HG03175 (cell line): ENCODE results near the gene B4GALT4.

Experiments
- ATAC-seq: cut with Tn5 transposase; IDR thresholded peaks from one replicate; pipeline ENCODE4 v1.9.1; 2021; ENCODE audit warnings: mild to moderate bottlenecking, moderate library complexity; ENCODE audit not compliant: unreplicated experiment

Gene B4GALT4

DNA sequence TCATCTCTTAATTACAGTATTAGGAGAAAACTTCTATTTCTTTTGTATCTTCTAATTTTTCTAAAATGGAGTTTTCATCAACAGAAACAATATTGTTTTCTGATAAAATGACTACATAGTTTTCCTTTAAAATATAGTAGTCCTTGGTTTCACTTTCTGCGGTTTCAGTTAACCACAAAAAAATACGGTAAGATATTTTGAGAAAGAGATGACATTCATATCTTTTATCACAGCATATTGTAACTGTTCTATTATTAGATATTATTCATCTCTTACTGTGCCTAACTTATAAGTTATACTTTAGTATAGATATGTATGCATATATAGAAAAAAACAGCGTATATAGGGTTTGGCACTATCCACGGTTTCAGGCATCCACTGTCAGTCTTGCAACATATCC, 2.3 kb downstream of the B4GALT4 start:
- no peak for ATAC-seq

DNA sequence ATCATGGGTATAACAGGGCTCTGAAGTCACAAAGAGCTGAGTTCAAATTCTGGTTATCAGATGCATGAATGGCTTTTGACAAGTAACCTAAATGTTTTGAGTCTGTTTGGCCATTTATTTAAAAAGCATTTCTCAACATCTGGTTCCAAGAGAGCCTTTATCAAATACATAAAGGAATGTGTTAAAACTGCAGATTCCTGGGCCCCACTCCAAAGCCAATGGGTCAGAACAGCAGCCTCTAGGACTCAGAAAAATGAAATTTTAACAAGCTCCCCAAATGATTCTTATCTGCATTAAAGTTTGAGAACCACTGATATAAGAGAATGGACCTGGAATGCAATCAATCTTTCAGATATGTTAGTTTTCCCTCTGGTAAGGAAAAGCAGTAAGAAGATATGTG, 3.4 kb downstream of the B4GALT4 start:
- no peak for ATAC-seq

DNA sequence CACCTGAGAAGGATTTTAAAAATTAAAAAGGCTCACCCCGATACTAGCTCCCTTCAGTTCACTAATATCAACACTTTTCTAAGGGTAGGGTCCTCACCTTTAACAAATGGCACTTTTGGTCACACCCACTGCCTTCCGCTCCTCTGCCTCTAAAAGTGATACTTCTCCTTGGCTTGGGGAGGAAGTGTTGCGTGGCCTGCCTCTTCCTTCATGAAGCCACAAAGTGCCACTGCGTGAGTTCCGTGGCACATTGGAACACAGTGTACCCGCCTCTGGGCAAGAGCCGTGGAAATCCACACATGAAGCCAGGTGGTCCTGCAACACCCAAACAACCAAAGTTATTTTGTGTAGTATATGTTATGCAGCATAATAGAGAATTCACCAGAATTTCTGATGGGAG, 3.9 kb downstream of the B4GALT4 start:
- ATAC-seq = no peak

DNA sequence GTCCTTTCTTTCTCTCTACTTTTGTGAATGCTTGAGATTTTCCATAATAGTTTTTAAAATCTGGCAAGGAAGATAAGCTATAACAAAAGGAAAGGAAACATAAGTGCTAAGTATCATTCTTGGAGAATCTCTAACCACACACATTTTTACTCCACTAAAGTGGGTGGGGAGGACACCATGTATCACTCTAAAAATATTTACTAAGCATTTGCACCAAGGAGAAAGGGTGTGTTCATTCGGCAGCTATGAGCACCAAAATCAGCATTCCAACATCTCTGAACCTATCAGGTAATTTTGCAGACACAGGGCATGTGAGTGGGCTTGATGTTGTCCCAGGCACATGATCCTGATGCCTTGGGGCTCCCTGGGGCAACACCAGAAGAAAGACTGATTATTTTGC, 5.5 kb downstream of the B4GALT4 start:
- ATAC-seq = no peak

DNA sequence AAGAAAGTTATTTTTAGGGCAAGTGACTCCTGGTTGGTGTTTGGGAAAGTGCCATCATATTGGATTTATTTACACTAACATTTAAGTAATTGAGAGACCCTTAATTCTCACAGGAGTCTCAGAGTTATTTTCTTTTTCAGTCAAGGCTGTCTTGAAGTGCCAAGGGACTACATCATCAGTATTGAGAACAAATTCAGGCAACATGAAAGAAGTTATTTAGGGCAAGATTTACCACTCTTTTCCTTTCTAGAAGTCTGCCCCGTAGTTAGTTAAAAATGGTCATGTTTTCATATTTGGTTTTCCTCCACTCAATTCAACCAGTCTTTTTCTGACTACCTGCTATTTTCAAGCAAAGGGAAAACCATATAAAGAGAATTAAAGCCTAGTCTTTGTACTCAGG, 6.1 kb downstream of the B4GALT4 start:
- no peak for ATAC-seq

DNA sequence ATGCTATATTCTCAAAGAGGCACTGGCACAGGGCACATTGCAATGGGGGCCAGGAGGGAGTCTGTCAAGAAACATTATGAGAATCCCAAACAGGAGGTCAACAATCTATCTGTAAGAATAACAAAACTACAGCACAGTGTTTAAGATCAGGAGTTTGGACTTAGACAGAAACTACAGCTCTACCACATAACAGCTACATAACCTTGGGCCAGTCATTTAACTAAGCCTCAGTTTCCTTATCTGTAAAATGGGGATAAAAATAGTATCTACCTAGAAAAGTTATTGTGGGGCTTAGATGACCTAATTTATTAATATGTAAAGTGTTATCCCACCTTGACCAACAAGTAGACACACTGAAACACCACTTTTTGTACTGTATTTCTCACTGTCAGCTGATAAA, 9.9 kb downstream of the B4GALT4 start:
- no peak for ATAC-seq

DNA sequence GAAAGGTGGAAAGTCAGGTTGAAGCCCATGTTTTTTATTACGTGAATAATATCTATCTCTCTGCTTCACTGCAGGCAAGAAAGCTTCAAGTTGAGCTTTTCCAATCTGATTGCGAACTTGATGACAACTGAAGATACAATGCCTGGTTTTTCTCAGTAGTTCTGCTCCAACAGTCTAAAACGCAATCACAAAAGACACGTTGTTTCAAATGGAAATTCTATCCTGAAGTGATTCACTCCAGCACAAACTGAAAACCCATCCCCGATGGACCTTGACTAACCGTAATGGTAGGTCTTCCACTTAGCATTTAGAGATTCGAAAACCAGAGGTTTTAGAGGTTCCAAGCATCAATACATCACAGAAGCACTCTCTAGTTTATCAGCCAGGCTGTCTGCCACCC, 10.6 kb downstream of the B4GALT4 start:
- no peak for ATAC-seq

DNA sequence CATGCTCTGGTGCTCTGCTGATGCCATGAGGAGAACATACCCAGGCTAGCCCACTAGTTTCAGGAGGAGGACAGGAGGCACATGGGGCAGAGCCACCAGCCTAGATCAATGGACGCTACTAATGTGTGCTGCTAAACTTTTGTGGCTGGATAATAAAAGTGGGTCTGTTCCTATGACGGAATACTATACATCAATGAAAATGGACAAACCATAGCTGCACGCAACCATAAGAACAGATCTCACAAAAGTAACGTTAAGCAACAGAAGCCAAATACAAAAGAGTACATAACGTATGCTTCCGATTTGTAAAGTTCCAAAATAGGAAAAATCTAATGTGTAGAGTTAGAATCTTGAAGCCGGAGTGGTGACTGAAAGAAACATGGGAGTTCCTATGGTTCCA, 11.5 kb downstream of the B4GALT4 start:
- no peak for ATAC-seq

DNA sequence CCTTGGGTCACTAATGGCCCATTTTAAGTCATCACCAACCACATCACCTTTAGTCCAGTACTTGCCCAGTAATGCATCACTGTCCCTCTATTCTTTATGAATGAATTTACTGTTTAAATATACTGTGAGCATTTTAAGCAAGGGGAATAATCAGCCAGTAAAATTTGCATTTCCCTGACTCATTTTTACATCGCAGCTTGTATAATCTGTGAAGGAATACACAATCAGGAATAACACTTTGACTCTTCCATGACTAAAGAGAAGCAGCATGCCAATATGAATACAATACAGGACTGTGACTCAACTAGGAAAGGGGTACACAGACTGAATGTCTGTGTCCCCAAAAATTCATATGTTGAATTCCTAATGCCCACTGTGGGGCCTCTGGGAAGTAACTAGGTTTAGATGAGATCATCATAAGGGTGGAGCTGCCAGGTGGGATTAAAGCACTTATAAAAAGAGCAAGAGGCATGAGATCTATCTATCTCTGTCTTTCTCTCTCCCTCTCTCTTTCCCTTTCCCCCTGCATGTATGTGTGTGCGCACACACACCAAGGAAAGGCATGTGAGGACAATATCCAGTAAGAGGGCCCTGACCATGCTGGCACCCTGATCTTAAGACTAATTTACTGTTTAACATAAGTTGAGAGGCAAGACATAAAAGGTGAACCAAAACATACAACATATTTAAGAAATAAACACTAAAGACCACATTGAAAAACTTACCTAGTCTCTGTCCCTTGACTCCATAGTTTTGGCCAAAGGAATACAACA, 12.1 kb downstream of the B4GALT4 start:
- ATAC-seq = no peak

DNA sequence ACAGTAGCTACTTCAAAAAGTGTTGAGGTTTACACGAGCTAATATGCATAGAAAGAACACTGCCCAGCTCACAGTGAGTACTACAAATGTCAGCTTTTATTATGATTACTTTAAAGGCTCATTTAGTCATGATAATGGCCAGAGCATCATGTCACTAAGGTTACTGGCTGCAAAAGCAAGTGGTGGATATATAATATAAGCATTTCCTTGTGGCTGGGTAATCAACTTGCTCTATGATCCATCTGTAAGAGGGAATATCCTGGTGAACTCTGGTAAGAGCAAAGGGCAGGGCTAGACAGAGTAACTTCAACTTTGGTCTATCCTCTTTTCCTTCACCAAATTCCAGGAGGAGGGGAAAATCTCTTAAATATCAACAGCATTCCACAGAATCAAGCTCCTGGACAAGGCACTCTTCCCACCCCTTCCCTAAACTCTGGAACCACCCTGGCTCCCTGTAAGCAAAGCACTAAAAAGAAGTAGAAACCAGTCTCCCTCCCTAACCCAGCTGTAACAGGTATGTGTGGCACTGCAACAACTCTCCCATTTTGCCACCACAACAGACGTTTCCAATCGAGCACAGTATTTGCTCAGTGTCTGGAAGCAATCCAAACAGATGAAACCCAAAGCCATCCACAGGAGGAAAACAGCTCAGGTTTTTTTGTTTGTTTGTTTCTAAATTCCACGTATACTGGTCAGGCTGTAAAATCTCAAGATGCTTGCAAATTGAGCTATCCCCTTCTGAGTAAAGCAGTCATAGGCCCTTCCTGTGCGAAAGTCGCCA, 13.4 kb downstream of the B4GALT4 start:
- ATAC-seq = no peak

DNA sequence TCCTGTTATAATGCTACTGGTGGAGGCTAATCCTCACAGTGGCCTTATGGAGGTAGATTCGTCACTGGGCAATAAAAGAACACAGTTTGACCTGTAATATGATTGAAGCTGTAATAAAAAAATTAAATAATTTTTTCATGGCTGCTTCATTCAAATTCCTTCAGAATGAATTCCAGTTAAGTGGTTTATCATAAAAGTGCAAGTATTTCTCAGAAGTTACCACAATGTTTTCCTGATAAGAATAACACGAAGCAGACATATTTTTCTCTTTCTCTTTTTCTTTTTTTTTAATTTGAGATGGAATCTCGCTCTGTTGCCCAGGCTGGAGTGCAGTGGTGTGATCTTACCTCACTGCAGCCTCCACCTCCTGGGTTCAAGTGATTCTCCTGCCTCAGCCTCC, 15.6 kb downstream of the B4GALT4 start:
- no peak for ATAC-seq

DNA sequence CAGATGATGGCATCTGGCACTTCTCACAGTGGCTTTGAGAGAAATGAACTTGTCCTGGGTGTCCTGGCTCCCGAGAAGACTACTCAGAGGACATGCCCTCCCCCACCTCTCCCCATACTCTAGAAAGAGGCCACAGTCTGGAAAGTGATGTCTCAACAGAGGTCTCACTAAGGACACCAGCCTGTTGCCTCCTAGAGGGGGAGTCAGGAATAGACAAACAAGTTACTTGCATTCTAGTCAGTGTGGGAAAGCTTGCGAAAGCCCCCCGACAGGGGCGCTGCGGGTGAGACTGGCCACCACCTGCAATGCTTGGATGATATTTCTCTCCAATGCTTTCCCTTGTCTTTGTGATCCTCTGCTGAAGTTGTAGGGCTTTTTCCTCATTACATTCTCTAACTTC, 17.2 kb downstream of the B4GALT4 start:
- no peak for ATAC-seq

DNA sequence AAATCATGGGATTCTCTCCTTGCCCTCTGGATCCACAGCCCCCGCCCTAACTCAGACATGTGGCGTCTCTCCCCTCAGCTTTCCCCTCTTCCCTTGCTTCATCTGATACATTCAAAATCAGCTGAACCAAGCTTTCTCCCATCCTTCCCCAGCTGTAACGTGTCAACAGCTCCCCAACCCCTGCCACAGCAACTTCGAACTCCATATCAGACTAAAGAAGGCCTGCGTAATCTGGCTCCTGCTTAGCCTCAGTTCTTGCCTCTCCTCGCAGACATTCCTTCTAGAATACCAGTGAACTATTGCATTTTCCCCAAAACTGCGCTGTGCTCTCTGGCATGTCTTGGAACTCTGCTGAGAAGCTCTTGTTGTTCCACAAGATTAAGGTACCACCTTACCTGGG, 18.3 kb downstream of the B4GALT4 start:
- ATAC-seq = no peak

DNA sequence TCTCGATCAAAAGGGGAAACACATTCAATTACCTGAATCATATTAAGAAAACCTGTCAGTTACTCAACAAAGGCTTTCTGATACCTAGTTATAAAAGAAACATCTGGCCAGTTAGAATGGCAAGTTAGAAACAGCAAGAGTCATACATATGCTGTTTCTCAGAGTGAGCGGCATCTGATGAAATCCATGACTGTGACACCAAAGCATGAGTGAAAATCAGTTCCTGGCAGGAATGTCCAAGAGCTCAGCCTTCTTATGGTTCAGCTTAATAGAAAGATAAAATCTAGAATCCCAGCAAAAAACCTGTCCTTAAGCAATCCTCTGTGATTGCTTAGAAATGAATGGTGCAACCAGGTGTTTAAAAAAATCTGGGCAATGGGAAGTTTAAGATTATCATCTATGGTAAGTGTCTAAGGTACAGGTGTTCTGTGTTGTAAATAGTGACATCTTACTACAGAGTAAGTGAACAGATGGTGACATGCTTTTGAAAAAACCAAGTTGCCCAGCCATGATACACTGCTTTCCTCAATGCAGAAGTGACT, 18.8 kb downstream of the B4GALT4 start:
- ATAC-seq = no peak

DNA sequence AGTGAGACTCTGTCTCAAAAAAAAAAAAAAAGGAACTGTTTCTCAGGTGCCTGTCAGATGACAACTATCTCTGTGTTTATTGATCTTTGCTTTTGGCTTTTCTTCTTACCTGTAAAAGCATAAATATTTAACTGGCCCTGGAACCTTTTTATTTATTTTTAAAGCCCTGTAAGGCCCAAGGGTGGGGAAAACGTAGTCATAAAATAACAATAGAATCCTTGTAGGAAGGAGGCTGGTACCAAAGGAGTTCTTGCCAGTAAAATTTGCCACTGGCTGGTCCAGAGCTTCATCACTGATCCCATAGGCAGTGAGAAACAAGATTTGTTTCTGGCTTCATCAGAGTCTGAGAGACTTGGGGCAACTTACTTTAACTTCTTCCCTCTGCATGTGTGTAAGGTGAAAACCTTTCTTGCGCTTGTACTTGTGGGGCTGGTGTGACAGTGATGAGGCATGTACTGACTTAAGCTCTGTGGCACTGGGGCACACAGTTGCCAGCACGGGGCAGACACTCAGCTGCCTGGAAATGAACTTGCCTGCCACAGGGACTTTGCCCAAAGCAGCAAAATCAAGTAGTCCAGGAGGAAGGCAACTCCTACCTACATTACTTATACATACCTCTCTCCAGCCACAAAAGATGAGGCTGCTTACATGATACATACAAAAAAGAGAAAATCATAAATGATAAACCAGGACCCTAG, 19.6 kb downstream of the B4GALT4 start:
- no peak for ATAC-seq

DNA sequence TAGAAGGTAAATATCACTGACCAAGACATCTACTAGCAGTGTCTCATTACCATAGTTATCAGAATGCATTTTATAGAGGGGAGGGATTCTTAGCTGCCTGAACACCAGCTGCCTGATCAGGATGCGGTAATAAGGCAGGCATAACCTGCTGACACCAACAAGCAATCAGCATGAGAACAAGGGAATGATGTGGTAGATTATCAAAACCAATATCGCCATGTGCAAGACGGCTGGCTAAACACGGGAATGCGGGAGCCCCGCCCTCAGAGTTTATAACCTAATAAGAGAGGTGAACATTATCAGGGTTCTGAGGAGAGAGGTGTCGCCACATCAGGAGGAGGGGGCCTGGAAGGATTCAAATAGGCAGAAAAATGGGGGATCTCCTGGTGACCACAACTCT, 20.5 kb downstream of the B4GALT4 start:
- no peak for ATAC-seq

DNA sequence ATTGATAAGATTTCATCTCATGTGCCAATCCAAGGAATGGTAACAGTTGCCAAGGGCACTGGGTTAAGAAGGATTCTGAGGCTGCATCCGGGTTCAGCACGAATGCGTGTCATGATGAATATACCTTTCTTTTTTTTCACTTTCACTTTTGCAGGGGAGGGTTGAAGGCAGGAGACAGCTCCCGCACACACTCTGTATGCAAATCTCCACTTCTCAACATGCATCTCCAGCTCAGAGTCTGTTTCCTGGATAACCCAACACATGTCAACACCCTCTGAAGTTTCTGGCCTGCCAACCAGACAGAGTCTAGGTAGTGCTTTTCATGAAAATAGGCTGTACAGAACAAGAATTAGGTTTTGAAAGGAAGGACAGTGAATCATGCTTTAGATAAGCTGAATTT, 21.6 kb downstream of the B4GALT4 start:
- ATAC-seq = peak; percentile 100

DNA sequence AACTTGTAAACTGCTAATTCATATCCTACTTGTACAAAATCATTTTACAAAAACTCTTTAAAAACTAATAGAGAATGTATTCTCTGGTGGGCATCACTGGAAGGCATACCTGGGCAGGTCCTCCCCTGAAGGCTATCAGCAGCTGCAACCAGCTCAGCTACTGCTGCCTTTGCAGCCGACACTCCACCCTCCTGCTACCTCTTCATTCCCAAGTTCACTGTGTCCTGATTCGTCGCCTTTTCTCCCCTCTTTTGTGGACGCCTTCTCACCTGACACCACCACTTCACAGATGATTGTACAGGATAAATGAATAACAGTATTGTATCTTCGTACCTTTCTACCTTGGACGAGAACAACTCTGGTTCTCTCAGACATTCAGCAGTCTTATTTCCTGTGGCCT, 28.9 kb downstream of the B4GALT4 start:
- ATAC-seq = no peak

DNA sequence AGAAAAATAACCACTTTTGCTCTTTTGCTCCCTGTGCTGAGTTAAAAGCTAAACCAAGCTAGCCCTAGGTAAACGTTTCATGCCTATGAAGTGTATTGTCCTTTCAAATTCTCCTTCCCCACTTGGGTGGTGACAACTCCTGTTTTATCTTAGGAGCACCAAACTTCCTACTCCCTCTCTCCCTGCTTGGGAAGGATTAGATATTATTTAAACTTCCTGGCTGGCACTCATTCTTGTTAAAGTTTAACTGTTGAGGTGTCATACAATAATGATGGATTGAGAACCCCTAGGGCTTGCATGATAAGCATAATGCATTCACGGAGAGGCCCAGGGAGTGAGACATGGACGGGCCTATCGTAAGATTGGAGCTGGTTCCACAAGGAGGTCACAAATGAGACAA, 29.5 kb downstream of the B4GALT4 start:
- no peak for ATAC-seq

DNA sequence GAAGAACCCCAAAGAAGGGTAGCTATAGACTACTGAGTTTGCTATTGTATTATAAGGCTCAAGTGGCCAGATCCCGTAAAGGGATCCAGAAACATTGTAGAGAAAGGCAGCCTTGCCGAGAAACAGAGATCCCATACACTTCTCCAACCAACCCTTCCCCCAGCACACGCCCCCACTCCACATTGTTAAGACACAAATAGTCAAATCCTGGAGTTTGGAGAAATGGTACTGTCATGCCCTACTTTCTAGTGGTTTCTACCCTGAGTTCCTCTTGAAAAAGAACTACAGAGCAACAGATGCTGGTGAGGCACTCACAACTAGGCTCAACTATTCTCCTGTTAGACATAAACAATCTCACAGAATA, 33.2 kb downstream of the B4GALT4 start:
- ATAC-seq = no peak

DNA sequence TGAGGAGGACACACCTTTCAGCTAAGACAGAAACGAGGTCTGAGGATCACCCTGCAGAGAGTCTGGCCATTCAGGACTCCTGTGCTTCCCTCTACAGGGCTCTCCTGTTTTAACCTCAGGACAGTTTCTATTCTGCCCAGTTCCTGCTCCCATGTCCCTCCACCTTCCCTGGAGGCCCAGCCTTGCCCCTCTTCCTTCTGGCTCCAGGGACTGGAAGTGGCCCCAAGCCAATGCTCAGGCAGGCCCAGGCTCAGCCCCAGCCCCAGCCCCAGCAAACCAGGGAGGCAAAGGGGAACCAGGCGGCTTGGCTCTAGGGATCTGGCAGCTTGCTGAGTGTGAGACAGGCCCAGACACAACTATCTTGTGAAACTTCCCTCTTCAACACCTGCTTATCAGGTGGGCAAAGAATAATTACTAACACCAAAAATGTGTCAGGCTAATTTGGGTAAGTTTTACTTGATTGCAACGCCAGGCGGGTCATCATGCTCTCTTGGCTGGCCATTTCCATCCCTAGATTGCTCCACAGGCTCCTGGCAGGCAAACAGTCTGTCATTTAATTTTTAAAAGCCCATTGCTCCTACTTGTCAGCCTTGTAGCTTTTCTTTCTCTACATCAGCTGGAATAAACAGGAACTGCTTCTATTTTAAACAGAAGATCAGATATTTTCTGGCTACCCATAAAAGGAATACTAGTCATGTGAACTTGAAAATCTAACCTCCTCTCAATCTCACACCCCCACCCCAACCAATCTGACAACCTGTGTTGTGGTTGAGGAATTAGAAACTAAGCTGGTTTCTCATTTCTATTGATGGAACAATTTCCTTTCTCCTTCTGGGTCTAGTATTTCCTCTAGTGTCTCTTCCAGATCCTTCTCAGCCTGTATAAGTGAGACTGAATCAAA, 33.8 kb downstream of the B4GALT4 start:
- ATAC-seq = peak; percentile 56
